B cell (primary cell): Measurements from ENCODE around the gene MAVS. TPM values are rescaled to one million over a fixed set of nuclear protein-coding genes. Genes with fewer than 3 reads are reported as not detected.

Source experiments
- ATAC-seq: fragments of 200-7000 bp; cut with Tn5 transposase; one replicate; pipeline ENCODE4 v1.10.0; 2021; ENCODE audit warnings: low read depth, mild to moderate bottlenecking, moderate number of reproducible peaks, moderate library complexity
- CTCF ChIA-PET: fragments of 350-600 bp; sonication (Branson Sonifier 250); formaldehyde crosslinking; loops from one replicate; lab custom pipeline; 2021; ENCODE audit warnings: antibody characterized with exemption, inconsistent platforms; lab: Charles Lee
- POLR2A ChIA-PET: fragments of 350-600 bp; sonication (Branson Sonifier 250); formaldehyde crosslinking; loops from one replicate; lab custom pipeline; 2021; ENCODE audit warnings: antibody characterized with exemption; lab: Charles Lee
- DNase-seq: peaks from one replicate; pipeline ENCODE4 v3.0.0; 2013
- H2AFZ ChIP-seq: 2 replicates; pipeline ENCODE4 v1.6.1; 2012; ENCODE audit warnings: mild to moderate bottlenecking, low read depth, low read length; ENCODE audit not compliant: insufficient read depth, poor library complexity, severe bottlenecking
- H3K27ac ChIP-seq, 2 donors: 1 replicate in 1 of 2; 2 replicates in 1 of 2; pipeline ENCODE4 v1.5.1; 2012 to 2013; ENCODE audit warnings: low read length in 2 of 2, mild to moderate bottlenecking in 2 of 2, moderate library complexity in 1 of 2
- H3K27me3 ChIP-seq, 4 experiments: fragments of 200-600 bp in 1 of 4; sonication (generic) in 1 of 4; replicated peaks in 1 of 4; 1 replicate in 2 of 4; 2 replicates in 2 of 4; pipeline versions ENCODE4 v1.6.1 to v1.7.0; 2013 to 2016; ENCODE audit warnings: low read length in 3 of 4, mild to moderate bottlenecking in 2 of 4, mixed read lengths in 1 of 4, moderate library complexity in 1 of 4; ENCODE audit not compliant: insufficient read depth in 4 of 4, control insufficient read depth in 3 of 4; ENCODE audit errors: control extremely low read depth in 1 of 4
- H3K36me3 ChIP-seq, 2 experiments: replicated peaks in 1 of 2; 1 replicate in 1 of 2; 2 replicates in 1 of 2; pipeline versions ENCODE4 v1.6.1 to v1.7.1; 2013; ENCODE audit warnings: low read length in 1 of 2; ENCODE audit not compliant: insufficient read depth in 2 of 2, control insufficient read depth in 1 of 2; ENCODE audit errors: control extremely low read depth in 1 of 2, extremely low read depth in 1 of 2
- H3K4me1 ChIP-seq, 2 donors: fragments of 200-600 bp in 1 of 2; sonication (generic) in 1 of 2; 1 replicate in 1 of 2; 2 replicates in 1 of 2; pipeline versions ENCODE4 v1.5.1 to v1.6.1; 2013 to 2017; ENCODE audit warnings: low read length in 2 of 2; ENCODE audit not compliant: control insufficient read depth in 2 of 2, insufficient read depth in 2 of 2
- H3K4me2 ChIP-seq: replicated peaks from 2 replicates; pipeline ENCODE3; 2012; ENCODE audit warnings: mild to moderate bottlenecking, low read depth, low read length; ENCODE audit not compliant: poor library complexity, severe bottlenecking
- H3K4me3 ChIP-seq, 5 experiments: fragments of 200-600 bp in 1 of 5; sonication (generic) in 1 of 5; 1 replicate in 3 of 5; 2 replicates in 2 of 5; pipeline versions ENCODE4 v1.5.1 to v1.7.0; 2011 to 2016; ENCODE audit warnings: low read length in 4 of 5, mild to moderate bottlenecking in 4 of 5, low read depth in 2 of 5, control low read depth in 1 of 5, moderate library complexity in 1 of 5; ENCODE audit not compliant: insufficient read depth in 1 of 5; ENCODE audit errors: control extremely low read depth in 1 of 5, extremely low read depth in 1 of 5
- H3K79me2 ChIP-seq: fragments of 200-600 bp; sonication (generic); one replicate; pipeline ENCODE4 v1.6.0; 2016; ENCODE audit warnings: low read length; ENCODE audit not compliant: control insufficient read depth, insufficient read depth
- H3K9ac ChIP-seq: fragments of 200-600 bp; sonication (generic); 2 replicates; pipeline ENCODE4 v1.6.1; 2017; ENCODE audit warnings: mild to moderate bottlenecking, low read length, moderate library complexity
- H3K9me3 ChIP-seq, 3 donors: one replicate each; pipeline versions ENCODE4 v1.6.1 to v1.7.1; 2013; ENCODE audit warnings: low read length in 2 of 3; ENCODE audit not compliant: control insufficient read depth in 2 of 3, insufficient read depth in 1 of 3; ENCODE audit errors: control extremely low read depth in 1 of 3
- H4K20me1 ChIP-seq: 2 replicates; pipeline ENCODE4 v1.6.0; 2012; ENCODE audit warnings: mild to moderate bottlenecking, low read length; ENCODE audit not compliant: insufficient read depth, control insufficient read depth, poor library complexity, severe bottlenecking
- H3K27ac Mint-ChIP-seq: one replicate; pipeline ENCODE4 v1.8.0; 2021; ENCODE audit warnings: mixed read lengths
- H3K27me3 Mint-ChIP-seq: one replicate; pipeline ENCODE4 v1.8.0; 2021; ENCODE audit warnings: mixed read lengths
- H3K4me1 Mint-ChIP-seq: one replicate; pipeline ENCODE4 v1.8.0; 2021; ENCODE audit warnings: mixed read lengths
- H3K4me3 Mint-ChIP-seq: one replicate; pipeline ENCODE4 v1.8.0; 2021; ENCODE audit warnings: mixed read lengths
- H3K9me3 Mint-ChIP-seq: one replicate; pipeline ENCODE4 v1.8.0; 2022; ENCODE audit warnings: mixed read lengths; ENCODE audit not compliant: insufficient read depth
- CTCF ChIP-seq: fragments of 200-600 bp; IDR thresholded peaks from one replicate; pipeline ENCODE4 v1.8.0; 2022; ENCODE audit warnings: antibody characterized with exemption, mild to moderate bottlenecking
- EZH2 ChIP-seq: IDR thresholded peaks from 2 replicates; pipeline ENCODE4 v1.6.1; 2012; ENCODE audit warnings: borderline replicate concordance, low read depth, mild to moderate bottlenecking, moderate library complexity, low read length; ENCODE audit not compliant: insufficient read depth, poor library complexity, severe bottlenecking
- WGBS: methylation state at CpG from one replicate; pipeline ENCODE4 v1.1.5; 2013; ENCODE audit warnings: missing lambda C conversion rate; ENCODE audit not compliant: insufficient coverage; 5-methylcytosine and 5-hydroxymethylcytosine counted together
- intact Hi-C: fragments of 100-400 bp; cut with micrococcal nuclease; formaldehyde crosslinking; loops from one replicate; pipeline ENCODE4 v1.10.0; 2022
- polyA plus RNA-seq: library from polyadenylated mRNA; depleted of rRNA; stranded (reverse); fragments of >200 nt; gene quantifications from 2 replicates; pipeline ENCODE4 v1.2.3, GENCODE V29; 2012
- total RNA-seq, 2 donors: library from RNA; stranded (reverse); fragments of 120-200 nt in 1 of 2; gene quantifications; 1 replicate in 1 of 2; 2 replicates in 1 of 2; pipeline versions ENCODE4 v1.2.3 to v1.2.4, GENCODE V29; 2013 to 2022

The MAVS gene
- total and polyA plus RNA-seq, 2 donors (not counting 1 experiment from before 2014, with no cell fraction given): 17.2 to 52.2 TPM

DNA sequence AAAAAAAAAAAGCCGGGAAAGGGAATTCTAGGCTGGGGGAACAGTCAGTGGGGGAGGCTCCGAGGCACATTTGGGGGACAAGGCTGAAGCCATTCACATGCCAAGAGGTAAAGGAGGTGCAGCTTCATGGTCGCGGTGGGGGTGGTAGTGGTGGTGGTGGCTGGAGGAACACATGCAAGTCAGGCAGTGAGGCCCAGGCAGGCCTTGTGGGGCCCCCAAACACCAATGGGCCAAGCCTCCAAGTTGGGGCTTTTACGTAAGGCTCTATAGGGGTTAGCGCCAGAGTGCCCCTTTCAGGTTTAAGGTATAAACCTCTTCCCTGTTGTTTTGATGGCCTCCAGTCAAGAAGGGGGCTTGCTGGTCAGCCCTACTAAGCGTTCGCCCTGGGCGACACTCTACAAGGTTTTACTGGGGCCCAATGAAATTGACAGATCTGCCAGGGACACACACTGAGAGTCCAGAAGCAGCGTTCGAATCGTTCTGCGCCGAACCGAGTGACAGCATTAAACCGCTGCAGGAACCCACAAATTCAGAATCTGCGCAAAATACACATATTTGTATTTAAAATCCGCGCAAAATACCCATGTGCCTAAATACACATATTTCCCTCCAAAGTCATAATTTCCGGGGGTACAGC is 27.1 kb upstream of the MAVS start:
- 71% methylated on average over 19 of the region's 20 CpGs for WGBS
- TF ChIP-seq CTCF (no peak), EZH2 (no peak)
- ChIA-PET POLR2A (interaction anchor here (0.5 to 2.2 kb wide), 14 partner anchors 8 to 684 kb away, joined by 3 to 16 read pairs (median 4); partner anchors contain the start of genes ADISSP, CDC25B, CENPB and SPEF1), CTCF (interaction anchor here (0.7 to 6.4 kb wide), 17 partner anchors 8 to 252 kb away, joined by 3 to 84 read pairs (median 5); partner anchors contain the start of genes ADISSP, CDC25B, CENPB and SPEF1)
- no peak for ATAC-seq
- Histone ChIP-seq H3K27ac (peak overlapping the region; percentile 97 to 98), H3K36me3 (peaks cover 0 to 23% of the 10 kb centered on the region in 2 experiments), H3K9ac (peak overlapping the region; percentile 95), H3K79me2 (peaks cover 13% of the 10 kb centered on the region), H3K9me3 (no peaks in the 10 kb centered on the region), H3K4me2 (peak overlapping the region; percentile 79), H2AFZ (peak overlapping the region; percentile 94), H4K20me1 (no peaks in the 10 kb centered on the region), H3K27me3 (no peaks in the 10 kb centered on the region), H3K4me1 (peaks cover 13 to 15% of the 10 kb centered on the region in 2 donors), H3K4me3 (peak overlapping the region; percentile 62 to 85 (median 75))
- intact Hi-C loops: loop anchor here (1.0 to 2.0 kb wide), 10 partner anchors 8 to 195 kb away; partner anchors contain the start of genes CENPB, MAVS, PANK2 and SPEF1
- Mint-ChIP-seq H3K4me3 (peak overlapping the region; percentile 97), H3K4me1 (peaks cover 15% of the 10 kb centered on the region), H3K27me3 (no peaks in the 10 kb centered on the region), H3K27ac (peak overlapping the region; percentile 100), H3K9me3 (no peaks in the 10 kb centered on the region)
- DNase-seq: no peak
